NCI-H1105 treated with DMSO at 0.1 percent for 48 hours (cell line): ENCODE measurements around the gene SLC3A2.
"Not testable (repeated sequence)": the region's sequence is repeated elsewhere in the genome, so short reads cannot be mapped to it uniquely, and the experiment has no call there.

Experiments
- DNase-seq: peaks from one replicate; lab custom pipeline; 2025; lab: John Stamatoyannopoulos, UW

SLC3A2 gene

DNA sequence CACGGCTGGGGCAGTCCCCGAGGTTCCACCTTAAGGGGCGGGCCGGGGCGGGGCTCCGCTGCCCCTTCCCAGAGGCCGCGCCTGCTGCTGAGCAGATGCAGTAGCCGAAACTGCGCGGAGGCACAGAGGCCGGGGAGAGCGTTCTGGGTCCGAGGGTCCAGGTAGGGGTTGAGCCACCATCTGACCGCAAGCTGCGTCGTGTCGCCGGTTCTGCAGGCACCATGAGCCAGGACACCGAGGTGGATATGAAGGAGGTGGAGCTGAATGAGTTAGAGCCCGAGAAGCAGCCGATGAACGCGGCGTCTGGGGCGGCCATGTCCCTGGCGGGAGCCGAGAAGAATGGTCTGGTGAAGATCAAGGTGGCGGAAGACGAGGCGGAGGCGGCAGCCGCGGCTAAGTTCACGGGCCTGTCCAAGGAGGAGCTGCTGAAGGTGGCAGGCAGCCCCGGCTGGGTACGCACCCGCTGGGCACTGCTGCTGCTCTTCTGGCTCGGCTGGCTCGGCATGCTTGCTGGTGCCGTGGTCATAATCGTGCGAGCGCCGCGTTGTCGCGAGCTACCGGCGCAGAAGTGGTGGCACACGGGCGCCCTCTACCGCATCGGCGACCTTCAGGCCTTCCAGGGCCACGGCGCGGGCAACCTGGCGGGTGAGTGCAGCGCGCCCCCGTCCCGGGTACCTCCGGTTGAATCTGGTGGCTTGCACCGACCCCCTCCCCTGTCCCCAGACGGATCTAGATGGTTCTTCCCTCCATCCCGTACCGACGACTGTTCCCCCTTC is at the start of gene SLC3A2:
Gene SLC3A2 (plus strand): TSS at position 94 of the 776 bp plus-strand sequence. CDS start 128 bp downstream, at position 222.
- DNase-seq: peak; percentile 90

DNA sequence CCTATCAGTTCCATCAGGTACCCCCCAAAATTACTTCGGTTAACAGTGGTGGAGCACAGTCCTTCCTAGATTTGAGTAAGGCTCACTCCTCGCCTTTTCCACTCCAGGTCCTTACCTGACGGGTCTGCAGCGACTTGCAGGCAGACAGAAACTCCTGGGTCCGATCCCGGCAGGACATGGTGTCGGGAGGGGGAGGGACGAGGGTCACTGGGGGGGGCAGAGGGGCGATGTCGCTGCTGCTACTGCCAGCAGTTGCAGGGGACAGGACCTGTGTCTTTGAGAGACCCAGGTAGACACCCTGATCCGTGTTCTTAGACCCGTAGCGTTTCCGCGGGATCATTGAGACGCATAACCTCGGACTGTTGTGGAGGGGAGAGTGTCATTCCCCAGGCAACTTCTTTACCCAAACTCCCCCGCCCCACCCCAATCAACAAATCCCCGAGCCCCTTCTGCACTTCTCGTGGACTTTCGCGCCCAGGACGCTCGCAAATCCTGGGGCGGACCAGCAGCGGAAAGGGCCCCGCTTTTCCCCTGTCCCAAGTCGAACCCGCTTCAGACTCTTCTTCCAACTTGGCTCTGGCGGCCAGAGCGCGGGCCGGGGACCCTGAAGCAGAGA is 49.7 kb upstream of the SLC3A2 start:
- peak; percentile 46 for DNase-seq

DNA sequence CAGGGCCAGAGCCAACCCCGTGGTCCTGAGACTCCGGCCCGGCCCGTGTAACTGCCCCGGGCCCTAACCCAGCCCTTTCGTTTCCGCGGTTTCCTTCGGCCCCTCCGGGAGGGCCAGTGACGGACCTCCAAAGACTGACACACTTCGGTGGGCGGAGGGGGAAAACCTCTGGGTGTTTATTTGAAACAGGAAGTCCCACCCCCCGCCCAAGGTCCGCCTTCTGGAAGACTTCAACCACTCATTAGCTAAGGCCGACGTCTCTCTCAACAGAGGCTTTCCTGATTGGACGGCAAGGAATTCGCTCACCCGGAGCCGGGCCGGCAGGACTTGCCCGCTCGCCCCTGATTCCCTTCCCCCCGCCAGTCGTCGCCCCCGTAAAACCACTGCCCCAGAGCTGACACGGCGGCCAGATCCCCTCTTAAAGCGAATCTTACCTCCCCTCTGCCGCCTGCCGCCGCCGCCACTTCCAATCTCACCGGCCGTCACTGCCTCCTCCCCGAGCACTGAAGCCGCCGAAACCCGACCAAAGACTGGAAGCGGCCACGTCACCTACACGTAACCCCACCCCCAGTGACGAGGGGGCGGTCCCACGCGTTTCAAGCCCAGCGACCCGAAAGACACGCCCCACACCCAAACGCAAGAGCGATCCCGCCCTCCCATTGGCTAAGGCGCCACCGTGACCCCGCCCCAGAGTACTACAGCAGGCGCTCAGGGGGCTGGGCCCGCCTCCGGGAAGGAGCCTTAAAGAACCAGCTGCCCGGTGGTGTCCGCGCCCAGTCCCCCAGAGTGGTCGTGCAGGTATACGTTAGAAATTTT is 49.0 kb upstream of the SLC3A2 start, which contains the start of gene STX5:
Gene STX5 (minus strand): TSS at position 532 of the 816 bp plus-strand sequence. CDS start 808 bp downstream, outside the sequence.
- peak; percentile 97 for DNase-seq

DNA sequence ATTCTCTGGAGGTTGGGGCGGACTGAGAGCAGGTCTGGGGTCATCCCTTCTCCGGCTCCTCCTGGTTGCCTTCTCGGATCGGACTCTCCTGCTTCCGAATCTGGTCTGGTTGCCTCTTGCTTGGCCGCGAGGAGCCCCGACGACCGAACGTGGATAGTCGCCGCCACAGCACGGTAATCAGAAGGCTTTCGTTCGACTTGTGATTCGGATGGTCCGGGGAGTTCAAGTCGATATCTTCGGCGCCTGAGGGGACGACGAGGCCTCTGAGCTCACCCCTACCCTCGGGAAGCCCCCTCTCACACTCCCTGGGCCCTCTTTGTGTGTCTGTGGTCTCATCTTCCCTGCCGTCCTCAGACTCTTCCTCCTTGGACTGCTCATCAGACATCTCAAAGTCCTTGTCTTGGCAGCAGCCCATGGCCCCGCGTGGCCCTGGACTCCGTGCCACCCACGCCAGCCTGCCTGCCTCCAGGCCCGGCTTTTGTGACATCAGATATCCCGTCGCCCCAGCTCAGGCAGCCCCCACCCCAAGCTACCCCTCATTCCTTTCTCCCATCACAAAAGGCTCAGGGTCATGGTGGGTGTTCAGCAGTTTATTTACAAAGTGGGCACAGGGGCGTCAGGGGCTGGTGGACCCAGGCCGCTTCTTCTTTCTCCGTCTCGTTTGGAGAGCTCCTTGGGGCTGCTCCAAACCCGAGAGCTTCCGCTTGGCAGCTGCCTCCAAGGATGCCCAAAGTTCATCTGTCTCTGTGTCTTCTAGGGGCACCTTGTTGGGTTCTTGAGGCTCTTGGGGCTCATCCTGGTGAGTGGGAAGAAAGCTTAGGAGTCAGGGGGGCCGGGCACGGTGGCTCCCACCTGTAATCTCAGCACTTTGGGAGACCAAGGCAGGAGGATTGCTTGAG is 48.1 kb upstream of the SLC3A2 start, which contains the start of gene TEX54:
Gene TEX54 (minus strand): TSS at position 506 of the 899 bp plus-strand sequence.
- DNase-seq: no peak

DNA sequence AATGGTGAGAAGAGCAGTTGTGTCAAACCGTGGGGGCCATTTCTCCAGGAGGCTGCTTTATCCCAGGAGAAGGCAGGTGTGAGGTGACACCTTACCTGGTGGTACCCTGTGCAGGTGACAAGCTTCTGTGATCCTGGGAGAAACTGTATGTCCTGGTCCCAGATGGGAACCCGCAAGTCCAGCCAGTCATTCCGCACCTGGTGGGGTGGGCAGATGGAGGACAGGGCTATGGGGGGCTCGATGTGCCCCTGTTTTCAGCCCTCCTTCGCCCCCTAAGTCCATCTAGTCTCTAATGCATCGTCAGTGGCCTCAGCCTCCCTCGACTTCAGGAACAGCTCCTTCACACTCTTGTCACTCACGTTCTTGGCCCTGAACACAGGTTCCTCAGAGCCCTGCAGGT is 45.4 kb upstream of the SLC3A2 start:
- DNase-seq: no peak

DNA sequence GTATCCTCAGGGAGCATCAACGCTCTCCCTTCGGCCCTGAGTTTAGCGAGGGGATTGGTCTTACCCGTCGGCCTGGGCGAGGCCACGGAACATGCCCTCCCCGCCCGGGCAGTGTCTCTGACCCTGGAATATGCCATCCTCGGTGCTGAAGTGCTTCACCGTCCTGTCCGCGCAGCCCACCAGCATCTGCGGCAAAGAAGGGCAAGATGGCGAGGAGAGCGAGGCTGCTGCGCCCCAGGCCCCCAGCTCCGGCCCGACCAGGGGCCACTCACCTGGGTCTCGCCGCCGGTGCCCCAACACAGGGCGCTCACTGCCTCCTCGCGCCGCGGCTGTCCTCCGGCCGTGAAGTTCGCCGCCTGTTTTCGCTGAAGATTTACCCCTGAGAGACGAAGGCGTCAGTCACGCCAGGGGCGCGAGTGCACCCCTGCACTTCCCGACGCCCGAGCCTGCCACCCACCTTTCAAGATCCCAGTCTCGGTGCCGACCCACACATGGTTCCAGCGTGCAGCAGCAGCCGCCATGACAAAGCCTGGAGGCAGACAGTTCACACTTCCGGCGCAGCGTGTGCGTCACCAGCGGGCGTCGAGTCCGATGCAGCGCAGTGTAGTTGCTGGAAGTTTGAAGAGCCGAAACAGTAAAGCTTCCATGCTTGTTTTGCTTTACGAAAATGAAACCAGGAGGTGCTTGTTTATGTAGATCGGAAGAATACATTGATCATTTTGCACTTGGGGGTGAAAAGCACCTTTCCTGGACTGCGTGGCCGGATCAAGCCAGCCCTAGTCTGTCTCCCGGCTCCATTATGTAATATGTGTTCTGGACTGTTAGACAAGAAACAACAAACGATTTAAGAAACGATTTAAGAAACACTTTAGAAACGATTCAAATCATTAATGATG is 41.4 kb upstream of the SLC3A2 start, which contains the start of gene WDR74:
Gene WDR74 (minus strand): TSS at position 541 of the 896 bp plus-strand sequence. CDS start 20 bp downstream, at position 521.
- peak; percentile 87 for DNase-seq

DNA sequence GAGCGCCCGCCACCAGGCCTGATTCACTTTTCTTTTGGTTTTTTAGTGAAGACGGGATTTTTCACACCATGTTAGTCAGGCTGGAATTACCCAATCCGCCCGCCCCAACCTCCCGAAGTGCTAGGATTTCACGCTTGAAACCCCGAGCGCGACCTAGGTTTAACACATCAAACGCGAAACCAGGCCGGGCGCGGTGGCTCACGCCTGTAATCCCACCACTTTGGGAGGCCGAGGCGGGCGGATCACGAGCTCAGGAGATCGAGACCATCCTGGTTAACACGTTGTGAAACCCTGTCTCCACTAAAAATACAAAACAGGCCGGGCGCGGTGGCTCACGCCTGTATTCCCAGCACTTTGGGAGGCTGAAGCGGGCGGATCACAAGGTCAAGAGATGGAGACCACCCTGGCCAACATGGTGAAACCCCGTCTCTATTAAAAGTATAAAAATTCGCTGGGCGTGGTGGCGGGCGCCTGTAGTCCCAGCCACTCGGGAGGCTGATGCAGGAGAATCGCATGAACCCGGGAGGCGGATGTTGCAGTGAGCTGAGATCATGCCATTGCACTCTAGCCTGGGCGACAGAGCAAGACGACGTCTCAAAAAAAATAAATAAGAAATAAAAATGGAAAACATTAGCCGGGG is 39.9 kb upstream of the SLC3A2 start:
- peak; percentile 61 for DNase-seq

DNA sequence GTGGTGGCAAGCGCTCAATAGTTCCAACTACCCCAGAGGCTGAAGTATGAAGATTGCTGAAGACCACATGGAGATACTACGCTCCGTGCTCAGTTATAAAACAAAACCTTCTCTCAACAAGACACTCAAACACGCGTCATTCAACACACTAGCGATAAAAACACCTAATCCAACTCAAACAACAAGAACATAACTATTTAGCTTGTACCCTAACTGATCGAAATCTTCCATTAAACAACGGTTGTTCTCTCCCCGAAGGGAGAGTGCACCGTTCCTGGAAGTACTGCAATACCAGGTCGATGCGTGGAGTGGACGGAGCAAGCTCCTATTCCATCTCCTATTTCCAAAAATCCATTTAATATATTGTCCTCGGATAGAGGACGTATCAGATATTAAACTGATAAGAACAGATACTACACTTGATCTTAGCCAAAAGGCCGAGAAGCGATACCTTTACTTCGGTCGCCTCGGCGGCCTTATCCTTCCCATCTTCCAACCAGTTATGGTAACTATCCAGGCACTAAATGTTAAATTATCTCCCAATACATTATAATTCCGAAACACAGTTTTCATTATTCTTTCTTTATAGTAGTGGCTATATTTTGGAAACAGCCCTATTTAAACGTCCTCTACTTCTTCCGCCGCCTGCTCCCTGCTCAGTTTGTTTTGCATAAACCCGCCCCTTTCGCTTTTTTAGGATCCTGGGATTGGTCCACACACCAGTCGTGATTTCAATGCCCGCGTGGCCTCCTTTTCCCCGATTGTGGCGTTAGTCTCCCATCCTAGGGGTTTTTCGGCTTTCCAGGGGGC is 39.1 kb upstream of the SLC3A2 start:
- peak; percentile 99 for DNase-seq

DNA sequence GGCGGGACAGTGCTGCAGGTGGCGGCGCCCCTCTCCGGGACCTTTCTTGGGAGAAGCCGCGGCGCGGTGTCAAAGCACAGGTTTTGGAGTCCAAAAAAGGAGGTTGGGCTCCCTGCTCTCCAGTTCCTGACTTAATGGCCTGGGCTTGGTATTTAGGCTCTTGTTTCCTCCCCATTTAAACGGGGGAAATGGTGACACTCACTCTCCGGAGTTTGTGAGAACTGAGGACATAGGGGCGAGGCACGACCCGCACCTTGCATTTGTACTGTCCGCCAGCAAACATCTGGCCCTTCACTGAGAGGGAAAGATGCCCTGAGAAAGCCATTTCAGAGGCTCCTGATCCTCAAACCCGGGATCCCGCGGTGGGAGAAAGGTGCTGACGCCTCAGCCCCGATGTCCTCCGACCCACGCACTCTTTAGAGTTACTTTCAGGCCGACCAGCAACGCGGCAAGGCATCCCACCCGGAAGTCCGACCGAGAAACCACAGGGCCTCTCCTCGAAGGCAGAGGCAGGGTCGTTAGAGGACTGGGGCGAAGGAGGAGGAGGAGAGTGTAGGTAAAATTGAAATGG is 38.4 kb upstream of the SLC3A2 start:
- no peak for DNase-seq

DNA sequence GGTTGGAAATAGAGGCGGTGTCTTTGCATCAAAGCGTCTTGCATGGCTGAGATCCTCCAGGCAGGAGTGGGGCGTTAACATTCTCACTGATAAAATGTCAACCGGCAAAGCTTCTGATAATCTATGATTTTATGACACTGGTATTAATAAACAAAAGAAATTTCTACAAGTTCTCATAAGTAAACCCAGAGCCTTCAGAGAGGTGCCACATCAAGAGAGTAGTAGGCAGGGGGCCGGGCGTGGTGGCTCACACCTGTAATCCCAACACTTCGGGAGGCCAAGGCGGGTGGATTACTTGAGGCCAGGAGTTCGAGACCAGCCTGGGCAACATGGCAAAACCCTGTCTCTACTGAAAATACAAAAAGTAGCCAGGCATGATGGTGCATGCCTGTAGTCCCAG is 37.8 kb upstream of the SLC3A2 start:
- not testable (repeated sequence) for DNase-seq

DNA sequence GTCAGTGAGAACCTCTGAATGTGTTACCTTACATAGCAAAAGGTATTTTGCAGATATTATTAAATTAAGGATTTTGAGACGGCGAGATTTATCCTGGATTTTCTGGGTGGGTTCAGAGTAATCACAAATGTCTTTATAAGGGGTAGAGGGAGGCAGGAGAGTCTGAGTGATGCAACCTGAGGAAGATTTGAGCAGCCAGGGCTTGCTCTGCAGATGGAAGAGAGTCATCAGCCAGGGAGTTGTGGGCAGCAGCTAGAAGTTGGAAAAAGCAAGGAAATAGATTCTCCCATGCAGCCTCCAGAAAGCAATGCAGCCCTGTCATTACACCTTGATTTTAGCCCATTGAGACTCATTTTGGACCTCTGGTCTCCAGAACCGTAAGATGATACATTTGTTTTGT is 37.2 kb upstream of the SLC3A2 start:
- no peak for DNase-seq

DNA sequence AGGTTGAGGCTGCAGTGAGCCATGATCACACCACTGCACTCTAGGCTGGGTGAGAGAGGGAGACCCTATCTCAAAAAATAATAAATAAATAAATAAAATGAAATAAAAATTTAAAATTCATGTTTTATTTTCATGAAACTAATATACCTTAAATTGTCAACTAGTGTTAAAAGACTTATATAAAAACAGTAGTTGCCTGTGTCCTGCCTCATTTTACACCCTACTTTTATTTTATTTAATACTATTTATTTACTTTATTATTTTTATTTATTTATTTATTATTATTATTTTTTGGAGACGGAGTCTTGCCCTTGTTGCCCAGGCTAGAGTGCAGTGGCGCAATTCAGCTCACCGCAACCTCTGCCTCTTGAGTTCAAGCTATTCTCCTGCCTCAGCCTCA is 36.5 kb upstream of the SLC3A2 start:
- DNase-seq: no peak

DNA sequence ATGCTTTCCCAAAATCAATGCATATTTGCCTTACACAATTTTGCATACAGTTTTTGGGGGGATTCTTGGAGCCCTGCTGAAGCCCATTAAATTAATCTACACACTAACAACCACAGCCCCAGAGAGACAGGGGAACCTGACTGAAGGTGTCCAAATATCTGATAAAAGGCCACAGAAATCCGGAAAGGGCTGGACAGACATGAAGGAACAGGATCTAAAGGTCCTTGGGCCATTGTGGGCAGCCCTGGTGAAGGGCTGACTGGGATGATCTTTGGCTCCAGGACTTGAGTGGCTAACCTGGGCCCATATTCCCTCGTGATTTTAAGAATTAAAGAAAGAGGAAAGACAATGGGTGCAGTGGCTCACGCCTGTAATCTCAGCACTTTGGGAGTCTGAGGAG is 34.5 kb upstream of the SLC3A2 start:
- DNase-seq: no peak

DNA sequence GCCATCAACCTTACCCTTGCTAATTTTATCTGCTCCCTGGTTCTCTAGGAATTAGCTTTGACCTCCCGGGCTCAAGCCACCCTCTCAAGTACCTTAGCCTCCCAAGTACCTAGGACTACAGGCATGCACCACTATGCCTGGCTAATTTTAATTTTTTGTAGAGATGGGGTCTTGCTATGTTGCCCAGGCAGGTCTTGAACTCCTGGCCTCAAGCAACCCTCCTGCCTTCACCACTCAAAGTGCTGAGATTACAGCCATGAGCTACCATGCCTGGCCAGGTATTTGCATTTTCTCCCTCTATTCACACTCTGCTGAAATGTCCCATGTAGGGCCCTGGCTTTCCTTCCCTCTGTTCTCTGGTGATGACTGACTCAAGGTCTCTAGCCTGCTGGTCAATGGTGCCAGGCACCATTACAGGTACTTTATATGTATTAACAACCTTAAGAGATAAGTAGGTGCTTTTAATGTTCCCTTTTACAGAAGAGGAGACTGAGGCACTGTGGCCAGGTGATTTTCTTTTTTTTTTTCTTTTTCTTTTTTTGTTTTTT is 32.9 kb upstream of the SLC3A2 start:
- DNase-seq: no peak

DNA sequence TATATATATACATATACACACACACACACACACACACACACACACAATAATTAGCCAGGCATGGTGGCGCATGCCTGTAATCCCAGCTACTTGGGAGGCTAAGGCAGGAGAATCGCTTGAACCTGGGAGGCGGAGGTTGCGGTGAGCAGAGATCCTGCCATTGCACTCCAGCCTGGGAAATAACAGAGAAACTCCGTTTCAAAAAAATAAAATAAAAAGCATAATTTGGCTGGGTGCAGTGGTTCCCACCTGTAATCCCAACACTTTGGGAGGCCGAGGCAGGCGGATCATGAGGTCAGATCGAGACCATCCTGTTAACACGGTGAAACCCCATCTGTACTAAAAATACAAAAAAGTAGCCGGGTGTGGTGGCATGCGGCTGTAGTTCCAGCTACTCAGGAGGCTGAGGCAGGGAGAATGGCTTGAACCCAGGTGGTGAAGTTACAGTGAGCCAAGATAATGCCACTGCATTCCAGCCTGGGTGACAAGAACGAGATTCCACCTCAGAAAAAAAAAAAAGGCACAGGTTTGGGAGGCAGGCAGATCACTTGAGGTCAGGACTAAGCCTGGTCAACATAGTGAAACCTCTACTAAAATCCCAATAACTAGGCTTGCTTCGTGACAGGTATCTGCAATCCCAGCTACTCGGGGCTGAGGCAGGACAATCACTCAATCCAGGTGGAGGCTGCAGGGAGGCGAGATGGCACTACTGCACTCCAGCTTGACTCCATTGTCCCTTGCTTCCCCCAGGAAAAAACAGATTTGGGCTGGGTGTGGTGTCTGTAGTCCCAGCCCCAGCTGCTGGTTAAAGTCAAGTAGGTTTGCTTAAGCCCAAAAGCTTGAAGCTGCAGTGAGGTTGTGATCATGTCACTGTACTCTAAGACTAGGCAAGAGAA is 29.5 kb upstream of the SLC3A2 start:
- peak; percentile 23 for DNase-seq

DNA sequence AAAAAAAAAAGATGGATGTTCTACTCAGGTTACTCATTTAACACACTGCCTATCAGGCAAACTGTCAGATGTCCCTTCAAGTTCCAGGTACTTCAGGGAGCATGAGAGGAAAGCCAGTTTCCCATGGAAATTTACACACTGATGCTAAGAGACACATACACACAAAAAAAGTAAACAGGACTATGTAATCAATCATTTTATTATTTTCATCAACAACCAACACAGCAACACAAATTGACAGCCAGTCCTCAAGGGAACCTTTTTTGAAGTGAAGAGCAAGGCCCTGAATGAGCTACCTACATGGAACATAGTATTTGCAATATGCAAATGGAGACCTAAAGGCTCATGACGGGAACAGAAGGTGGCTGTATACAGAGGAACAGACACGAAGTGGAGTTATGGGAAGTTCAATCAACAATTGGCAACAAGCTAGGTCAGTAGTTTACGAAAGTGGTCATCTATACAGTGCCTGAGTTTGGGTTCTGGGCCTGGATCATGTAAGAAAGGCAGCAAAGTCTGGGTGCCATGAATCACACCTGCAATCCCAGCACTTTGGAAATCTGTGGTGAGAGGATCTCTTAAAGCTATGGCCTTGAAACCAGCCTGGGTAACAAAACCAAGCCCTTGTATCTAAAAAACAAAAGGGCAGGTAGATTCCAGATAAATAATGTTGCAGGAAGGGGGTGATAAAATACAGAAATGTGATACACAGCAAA is 28.7 kb upstream of the SLC3A2 start:
- DNase-seq: no peak
